Stimulated activated CD4-positive, alpha-beta T cell treated with anti-CD3 and anti-CD28 coated beads, Interleukin-4, amount 100 ng/mL, for 24 hours (primary cell): Measurements from ENCODE around the gene IRS2.
"Not testable (repeated sequence)": the region's sequence is repeated elsewhere in the genome, so short reads cannot be mapped to it uniquely, and the experiment has no call there.

Source experiments
- DNase-seq: peaks from one replicate; pipeline ENCODE4 v3.0.0-alpha.2; 2020

Gene IRS2

GRCh38 chr13:109749365-109749764 is 37.0 kb downstream of the IRS2 start:
- no peak for DNase-seq

- no peak for DNase-seq
Measured at GRCh38 chr13:109748677-109749076, 37.7 kb downstream of the IRS2 start.

GRCh38 chr13:109747524-109747923 is 38.9 kb downstream of the IRS2 start:
- DNase-seq = no peak

- no peak for DNase-seq
Measured at GRCh38 chr13:109746364-109746763, 40.0 kb downstream of the IRS2 start.

- no peak for DNase-seq
Measured at GRCh38 chr13:109745702-109746101, 40.7 kb downstream of the IRS2 start.

- no peak for DNase-seq
Measured at GRCh38 chr13:109745060-109745459, 41.3 kb downstream of the IRS2 start.

GRCh38 chr13:109744512-109745051 is 41.8 kb downstream of the IRS2 start:
- no peak for DNase-seq

- no peak for DNase-seq
Measured at GRCh38 chr13:109743706-109744453, 42.5 kb downstream of the IRS2 start.

GRCh38 chr13:109741966-109742365 is 44.4 kb downstream of the IRS2 start:
- no peak for DNase-seq

GRCh38 chr13:109740721-109741120 is 45.7 kb downstream of the IRS2 start:
- DNase-seq = no peak

GRCh38 chr13:109740121-109740520 is 46.3 kb downstream of the IRS2 start:
- no peak for DNase-seq

- no peak for DNase-seq
Measured at GRCh38 chr13:109738298-109738746, 48.1 kb downstream of the IRS2 start.

- peak; percentile 41 for DNase-seq
Measured at GRCh38 chr13:109737606-109738005, 48.8 kb downstream of the IRS2 start.

- no peak for DNase-seq
Measured at GRCh38 chr13:109737046-109737573, 49.3 kb downstream of the IRS2 start.

- DNase-seq = no peak
Measured at GRCh38 chr13:109735436-109735966, 50.9 kb downstream of the IRS2 start.

- no peak for DNase-seq
Measured at GRCh38 chr13:109734002-109734785, 52.2 kb downstream of the IRS2 start.

GRCh38 chr13:109733550-109733949 is 52.8 kb downstream of the IRS2 start:
- DNase-seq = no peak

- DNase-seq = not testable (repeated sequence)
Measured at GRCh38 chr13:109732470-109733170, 53.8 kb downstream of the IRS2 start.

- no peak for DNase-seq
Measured at GRCh38 chr13:109730812-109731335, 55.5 kb downstream of the IRS2 start.

- DNase-seq = no peak
Measured at GRCh38 chr13:109728791-109729731, 57.3 kb downstream of the IRS2 start.

GRCh38 chr13:109728061-109728460 is 58.3 kb downstream of the IRS2 start:
- DNase-seq = no peak
